ENCODE data around the gene PRDM1. TPM values are rescaled to one million over a fixed set of nuclear protein-coding genes. Genes with fewer than 3 reads are reported as not detected.

The PRDM1 gene
- total RNA-seq, 2 donors from 2014 or later: 1.8 to 1.9 TPM

DNA sequence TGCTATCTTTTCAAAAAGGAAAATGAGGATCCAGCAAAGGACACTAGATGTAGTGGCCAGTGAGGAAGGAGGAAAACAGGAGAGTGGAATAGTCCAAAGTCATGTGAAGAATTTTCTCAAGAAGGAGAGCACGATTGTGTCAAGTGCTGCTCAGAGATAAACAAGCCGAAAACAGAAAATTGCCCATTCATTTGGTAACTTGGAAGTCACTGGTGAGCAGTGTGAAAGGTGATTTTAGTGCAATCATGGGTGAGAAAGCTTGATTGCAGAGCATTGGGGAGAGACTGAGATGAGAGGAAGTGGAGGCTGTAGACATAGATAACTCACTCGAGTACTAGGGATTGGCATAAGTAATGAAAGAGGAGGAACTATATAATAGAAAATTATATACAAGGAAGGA, 26.0 kb upstream of the PRDM1 start:
- H3K4me1 ChIP-seq: peaks cover 0 to 5% of the 10 kb centered on the region in 2 donors
- H3K27ac ChIP-seq: no peak overlapping the region
- no peak overlapping the region for H3K4me3 ChIP-seq
- H3K27me3 ChIP-seq: no peaks in the 10 kb centered on the region
- H3K36me3 ChIP-seq: no peaks in the 10 kb centered on the region
- H3K9me3 ChIP-seq: no peaks in the 10 kb centered on the region
- no peak for DNase-seq (ENCODE audit: low spot score)
- TF ChIP-seq, protein P1, sequence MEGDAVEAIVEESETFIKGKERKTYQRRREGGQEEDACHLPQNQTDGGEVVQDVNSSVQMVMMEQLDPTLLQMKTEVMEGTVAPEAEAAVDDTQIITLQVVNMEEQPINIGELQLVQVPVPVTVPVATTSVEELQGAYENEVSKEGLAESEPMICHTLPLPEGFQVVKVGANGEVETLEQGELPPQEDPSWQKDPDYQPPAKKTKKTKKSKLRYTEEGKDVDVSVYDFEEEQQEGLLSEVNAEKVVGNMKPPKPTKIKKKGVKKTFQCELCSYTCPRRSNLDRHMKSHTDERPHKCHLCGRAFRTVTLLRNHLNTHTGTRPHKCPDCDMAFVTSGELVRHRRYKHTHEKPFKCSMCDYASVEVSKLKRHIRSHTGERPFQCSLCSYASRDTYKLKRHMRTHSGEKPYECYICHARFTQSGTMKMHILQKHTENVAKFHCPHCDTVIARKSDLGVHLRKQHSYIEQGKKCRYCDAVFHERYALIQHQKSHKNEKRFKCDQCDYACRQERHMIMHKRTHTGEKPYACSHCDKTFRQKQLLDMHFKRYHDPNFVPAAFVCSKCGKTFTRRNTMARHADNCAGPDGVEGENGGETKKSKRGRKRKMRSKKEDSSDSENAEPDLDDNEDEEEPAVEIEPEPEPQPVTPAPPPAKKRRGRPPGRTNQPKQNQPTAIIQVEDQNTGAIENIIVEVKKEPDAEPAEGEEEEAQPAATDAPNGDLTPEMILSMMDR (IDR thresholded peaks at IDR 0.05): no peak

DNA sequence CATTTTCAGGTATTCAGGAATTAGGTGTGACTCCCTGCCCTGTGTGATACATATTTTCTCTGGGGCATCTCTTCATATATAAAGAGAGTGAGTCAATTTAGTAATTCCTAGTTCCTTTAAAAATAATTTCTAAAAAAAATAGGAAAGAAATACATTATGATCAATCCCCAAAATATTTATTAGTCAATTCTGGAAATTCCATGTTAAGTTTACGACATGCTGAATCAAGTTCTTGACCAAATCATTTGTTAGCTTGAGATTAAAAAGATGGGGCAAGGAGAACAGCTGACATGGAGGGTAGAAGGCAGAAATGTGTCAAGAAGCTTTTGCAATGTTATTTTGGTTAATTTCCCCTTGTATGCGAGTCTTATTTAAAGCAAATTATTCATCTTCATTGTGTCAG, 22.7 kb upstream of the PRDM1 start:
- H3K9me3 ChIP-seq: no peaks in the 10 kb centered on the region
- no peak for DNase-seq (ENCODE audit: low spot score)
- peaks cover 0 to 5% of the 10 kb centered on the region in 2 donors for H3K4me1 ChIP-seq
- TF ChIP-seq, protein P1 (IDR thresholded peaks at IDR 0.05): no peak
- H3K27ac ChIP-seq: no peak overlapping the region
- H3K36me3 ChIP-seq: no peaks in the 10 kb centered on the region
- no peaks in the 10 kb centered on the region for H3K27me3 ChIP-seq
- no peak overlapping the region for H3K4me3 ChIP-seq

GRCh38 chr6:106064142-106064541, 22.0 kb upstream of the PRDM1 start:
- peaks cover 0 to 5% of the 10 kb centered on the region in 2 donors for H3K4me1 ChIP-seq
- no peak for DNase-seq (ENCODE audit: low spot score)
- TF ChIP-seq, protein P1 (IDR thresholded peaks at IDR 0.05): no peak
- no peaks in the 10 kb centered on the region for H3K36me3 ChIP-seq
- H3K9me3 ChIP-seq: no peaks in the 10 kb centered on the region
- H3K4me3 ChIP-seq: no peak overlapping the region
- no peaks in the 10 kb centered on the region for H3K27me3 ChIP-seq
- H3K27ac ChIP-seq: no peak overlapping the region

GRCh38 chr6:106064756-106065155, 21.4 kb upstream of the PRDM1 start:
- Histone ChIP-seq H3K27me3 (no peaks in the 10 kb centered on the region), H3K4me1 (peaks cover 0 to 5% of the 10 kb centered on the region in 2 donors), H3K27ac (no peak overlapping the region), H3K9me3 (no peaks in the 10 kb centered on the region), H3K4me3 (no peak overlapping the region), H3K36me3 (no peaks in the 10 kb centered on the region)
- TF ChIP-seq, protein P1 (IDR thresholded peaks at IDR 0.05): no peak
- no peak for DNase-seq (ENCODE audit: low spot score)

- no peak overlapping the region for H3K27ac ChIP-seq
- no peak for DNase-seq (ENCODE audit: low spot score)
- H3K4me3 ChIP-seq: no peak overlapping the region
- H3K9me3 ChIP-seq: no peaks in the 10 kb centered on the region
- no peaks in the 10 kb centered on the region for H3K27me3 ChIP-seq
- TF ChIP-seq, protein P1 (IDR thresholded peaks at IDR 0.05): no peak
- H3K4me1 ChIP-seq: peaks cover 0 to 5% of the 10 kb centered on the region in 2 donors
- no peaks in the 10 kb centered on the region for H3K36me3 ChIP-seq
Observed at GRCh38 chr6:106066989-106067388, 19.1 kb upstream of the PRDM1 start.

- TF ChIP-seq, protein P1 (IDR thresholded peaks at IDR 0.05): no peak
- Histone ChIP-seq H3K4me1 (no peaks in the 10 kb centered on the region), H3K36me3 (no peaks in the 10 kb centered on the region), H3K27ac (no peak overlapping the region), H3K9me3 (no peaks in the 10 kb centered on the region), H3K27me3 (no peaks in the 10 kb centered on the region), H3K4me3 (no peak overlapping the region)
- no peak for DNase-seq (ENCODE audit: low spot score)
Observed at GRCh38 chr6:106069478-106069877, 16.7 kb upstream of the PRDM1 start.

All from right atrium auricular region (tissue), 2 donors.